Colonic mucosa (tissue), 4 donors: ENCODE results near the gene CTAG1B. TPM values are rescaled to one million over a fixed set of nuclear protein-coding genes. Genes with fewer than 3 reads are reported as not detected.
"Not testable (repeated sequence)": the region's sequence is repeated elsewhere in the genome, so short reads cannot be mapped to it uniquely, and the experiment has no call there.

Experiments
- DNase-seq: peaks from one replicate; pipeline ENCODE4 v3.0.0-alpha.2; 2020
- H3K27ac ChIP-seq: fragments of 200-600 bp; one replicate; pipeline ENCODE4 v1.8.0; 2021
- H3K27me3 ChIP-seq: fragments of 200-600 bp; one replicate; pipeline ENCODE4 v1.8.0; 2021
- H3K36me3 ChIP-seq: fragments of 200-600 bp; one replicate; pipeline ENCODE4 v1.8.0; 2021
- H3K4me1 ChIP-seq: fragments of 200-600 bp; one replicate; pipeline ENCODE4 v1.8.0; 2021; ENCODE audit warnings: mild to moderate bottlenecking
- H3K4me3 ChIP-seq: fragments of 200-600 bp; one replicate; pipeline ENCODE4 v1.8.0; 2021
- H3K9ac ChIP-seq, 2 donors: one replicate each; pipeline ENCODE4 v1.7.0; 2013; ENCODE audit warnings: control low read depth in 2 of 2, low read depth in 2 of 2, low read length in 2 of 2
- H3K9me3 ChIP-seq: fragments of 200-600 bp; one replicate; pipeline ENCODE4 v1.8.0; 2021
- intact Hi-C: fragments of 100-400 bp; cut with DNase I; formaldehyde crosslinking; loops from one replicate; pipeline ENCODE4 v1.14.1; 2022
- total RNA-seq, 2 donors: library from RNA; stranded (reverse); fragmentation: NEBNext Ultra II Directional in 1 of 2; extraction: Animal tissue kit (Norgen Biotek cat#: 25700) in 1 of 2; gene quantifications; one replicate each; pipeline ENCODE4 v1.2.1, GENCODE V29; 2021
- TF ChIP-seq, protein P1 (sequence below): fragments of 200-600 bp; IDR thresholded peaks from one replicate; pipeline ENCODE4 v1.8.0; 2022; ENCODE audit warnings: antibody characterized with exemption, mild to moderate bottlenecking
- donor health status: healthy.
- donor health status: DM: no; HTN: no; CAD: no.
- donor health status: DM: no; HTN: no; CAD: no.

Gene CTAG1B
- total RNA-seq, 2 donors from 2014 or later = not detected

GRCh38 chrX:154594491-154594890 lies 24.6 kb downstream of the CTAG1B start:
- no peak overlapping the region for H3K4me3 ChIP-seq
- H3K36me3 ChIP-seq = no peaks in the 10 kb centered on the region
- H3K4me1 ChIP-seq = no peaks in the 10 kb centered on the region
- H3K9me3 ChIP-seq = no peaks in the 10 kb centered on the region
- no peak for DNase-seq
- no peaks in the 10 kb centered on the region for H3K27me3 ChIP-seq
- TF ChIP-seq, protein P1, sequence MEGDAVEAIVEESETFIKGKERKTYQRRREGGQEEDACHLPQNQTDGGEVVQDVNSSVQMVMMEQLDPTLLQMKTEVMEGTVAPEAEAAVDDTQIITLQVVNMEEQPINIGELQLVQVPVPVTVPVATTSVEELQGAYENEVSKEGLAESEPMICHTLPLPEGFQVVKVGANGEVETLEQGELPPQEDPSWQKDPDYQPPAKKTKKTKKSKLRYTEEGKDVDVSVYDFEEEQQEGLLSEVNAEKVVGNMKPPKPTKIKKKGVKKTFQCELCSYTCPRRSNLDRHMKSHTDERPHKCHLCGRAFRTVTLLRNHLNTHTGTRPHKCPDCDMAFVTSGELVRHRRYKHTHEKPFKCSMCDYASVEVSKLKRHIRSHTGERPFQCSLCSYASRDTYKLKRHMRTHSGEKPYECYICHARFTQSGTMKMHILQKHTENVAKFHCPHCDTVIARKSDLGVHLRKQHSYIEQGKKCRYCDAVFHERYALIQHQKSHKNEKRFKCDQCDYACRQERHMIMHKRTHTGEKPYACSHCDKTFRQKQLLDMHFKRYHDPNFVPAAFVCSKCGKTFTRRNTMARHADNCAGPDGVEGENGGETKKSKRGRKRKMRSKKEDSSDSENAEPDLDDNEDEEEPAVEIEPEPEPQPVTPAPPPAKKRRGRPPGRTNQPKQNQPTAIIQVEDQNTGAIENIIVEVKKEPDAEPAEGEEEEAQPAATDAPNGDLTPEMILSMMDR = no peak
- H3K9ac ChIP-seq = no peak overlapping the region
- intact Hi-C loops = no loop called here
- H3K27ac ChIP-seq = no peak overlapping the region

GRCh38 chrX:154593201-154593600 lies 25.9 kb downstream of the CTAG1B start:
- no peaks in the 10 kb centered on the region for H3K4me1 ChIP-seq
- no peak overlapping the region for H3K9ac ChIP-seq
- no peaks in the 10 kb centered on the region for H3K27me3 ChIP-seq
- TF ChIP-seq, protein P1 = no peak
- no peak for DNase-seq
- H3K27ac ChIP-seq = no peak overlapping the region
- no peaks in the 10 kb centered on the region for H3K36me3 ChIP-seq
- H3K4me3 ChIP-seq = no peak overlapping the region
- intact Hi-C loops = no loop called here
- no peaks in the 10 kb centered on the region for H3K9me3 ChIP-seq

GRCh38 chrX:154592505-154592904 lies 26.6 kb downstream of the CTAG1B start:
- no peaks in the 10 kb centered on the region for H3K27me3 ChIP-seq
- no peaks in the 10 kb centered on the region for H3K36me3 ChIP-seq
- no peaks in the 10 kb centered on the region for H3K9me3 ChIP-seq
- TF ChIP-seq, protein P1 = no peak
- H3K4me1 ChIP-seq = no peaks in the 10 kb centered on the region
- no peak overlapping the region for H3K9ac ChIP-seq
- no peak for DNase-seq
- H3K4me3 ChIP-seq = no peak overlapping the region
- intact Hi-C loops = no loop called here
- no peak overlapping the region for H3K27ac ChIP-seq

DNA sequence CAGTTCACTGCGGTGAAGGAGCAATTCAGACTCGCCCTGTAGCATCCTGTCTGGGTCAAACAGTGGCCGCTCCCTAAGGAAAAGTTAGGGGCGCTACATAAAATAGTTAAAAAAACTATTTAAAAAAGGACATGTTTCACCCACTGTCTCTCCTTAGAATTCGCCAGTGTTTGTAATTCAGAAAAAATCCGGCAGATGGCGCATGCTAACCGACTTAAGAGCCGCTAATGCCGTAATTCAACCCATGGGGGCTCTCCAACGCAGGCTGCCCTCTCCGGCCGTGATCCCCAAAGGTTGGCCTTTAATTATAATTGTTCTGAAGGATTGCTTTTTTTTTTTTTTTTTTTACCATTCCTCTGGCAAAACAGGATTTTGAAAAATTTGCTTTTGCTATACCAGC lies 28.7 kb downstream of the CTAG1B start:
- H3K36me3 ChIP-seq, H3K9me3 ChIP-seq, H3K27ac ChIP-seq, H3K4me1 ChIP-seq, H3K27me3 ChIP-seq, H3K9ac ChIP-seq, DNase-seq, intact Hi-C loops, H3K4me3 ChIP-seq: not testable (repeated sequence)

GRCh38 chrX:154584585-154585183 lies 34.4 kb downstream of the CTAG1B start, which contains the start of gene CTAG1A:
Gene CTAG1A (plus strand): TSS chrX:154585133. CDS start chrX:154585207, 74 bp downstream.
- intact Hi-C loops, H3K27me3 ChIP-seq, H3K9me3 ChIP-seq: not testable (repeated sequence)

GRCh38 chrX:154582994-154583393 lies 36.1 kb downstream of the CTAG1B start:
- H3K27me3 ChIP-seq, H3K9me3 ChIP-seq, H3K9ac ChIP-seq, DNase-seq, H3K27ac ChIP-seq, H3K4me3 ChIP-seq, intact Hi-C loops, H3K36me3 ChIP-seq, H3K4me1 ChIP-seq: not testable (repeated sequence)

More at GRCh38 chrX:154584585-154585183, 34.4 kb downstream of the CTAG1B start, which contains the start of gene CTAG1A:
- not testable (repeated sequence) for H3K9ac ChIP-seq, H3K4me3 ChIP-seq, H3K36me3 ChIP-seq, H3K4me1 ChIP-seq, H3K27ac ChIP-seq, DNase-seq

- H3K9ac ChIP-seq, H3K4me1 ChIP-seq, H3K27me3 ChIP-seq, H3K9me3 ChIP-seq, DNase-seq, H3K27ac ChIP-seq, intact Hi-C loops, H3K36me3 ChIP-seq, H3K4me3 ChIP-seq: not testable (repeated sequence)
Measured at GRCh38 chrX:154575076-154575475, 44.0 kb downstream of the CTAG1B start.

- H3K27me3 ChIP-seq, H3K4me1 ChIP-seq, H3K4me3 ChIP-seq, H3K9me3 ChIP-seq, DNase-seq, H3K36me3 ChIP-seq, intact Hi-C loops, H3K27ac ChIP-seq, H3K9ac ChIP-seq: not testable (repeated sequence)
Measured at GRCh38 chrX:154573061-154573460, 46.0 kb downstream of the CTAG1B start.

DNA sequence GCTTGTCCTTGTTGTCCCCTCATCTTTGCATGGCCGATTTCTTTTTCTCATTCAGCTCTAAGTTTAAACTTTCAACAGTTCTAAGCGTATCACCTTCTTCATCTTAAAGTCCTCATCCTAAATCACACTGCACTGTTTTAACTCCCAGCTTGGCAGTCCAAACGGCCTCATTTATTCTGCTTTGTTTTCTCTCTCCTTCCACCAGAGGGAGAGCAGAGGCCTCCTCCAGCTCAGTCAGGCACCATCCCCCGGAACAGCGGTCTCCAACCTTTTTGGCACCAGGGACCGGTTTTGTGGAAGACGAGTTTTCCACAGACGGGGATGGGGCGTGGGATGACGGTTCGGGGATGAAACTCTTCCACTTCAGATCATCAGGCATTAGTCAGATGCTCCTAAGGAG lies 48.7 kb downstream of the CTAG1B start:
- H3K27ac ChIP-seq, H3K36me3 ChIP-seq, H3K27me3 ChIP-seq, H3K4me1 ChIP-seq, DNase-seq, H3K4me3 ChIP-seq, H3K9ac ChIP-seq, intact Hi-C loops, H3K9me3 ChIP-seq: not testable (repeated sequence)
